Stimulated activated CD8-positive, alpha-beta memory T cell treated with anti-CD3 and anti-CD28 coated beads, Interleukin-4, amount 100 ng/mL, for 48 hours (primary cell): ENCODE results near the gene SEMA4A.
"Not testable (repeated sequence)": the region's sequence is repeated elsewhere in the genome, so short reads cannot be mapped to it uniquely, and the experiment has no call there.

ENCODE experiments used
- DNase-seq: peaks from one replicate; pipeline ENCODE4 v3.0.0-alpha.2; 2020

Gene SEMA4A

GRCh38 chr1:156162430-156163037 is 9.1 kb downstream of the SEMA4A start:
- DNase-seq, result no peak

GRCh38 chr1:156163712-156164111 is 10.3 kb downstream of the SEMA4A start:
- DNase-seq, result no peak

- no peak for DNase-seq
Measured at GRCh38 chr1:156164125-156164831, 10.9 kb downstream of the SEMA4A start.

GRCh38 chr1:156165083-156165482 is 11.7 kb downstream of the SEMA4A start:
- no peak for DNase-seq

DNA sequence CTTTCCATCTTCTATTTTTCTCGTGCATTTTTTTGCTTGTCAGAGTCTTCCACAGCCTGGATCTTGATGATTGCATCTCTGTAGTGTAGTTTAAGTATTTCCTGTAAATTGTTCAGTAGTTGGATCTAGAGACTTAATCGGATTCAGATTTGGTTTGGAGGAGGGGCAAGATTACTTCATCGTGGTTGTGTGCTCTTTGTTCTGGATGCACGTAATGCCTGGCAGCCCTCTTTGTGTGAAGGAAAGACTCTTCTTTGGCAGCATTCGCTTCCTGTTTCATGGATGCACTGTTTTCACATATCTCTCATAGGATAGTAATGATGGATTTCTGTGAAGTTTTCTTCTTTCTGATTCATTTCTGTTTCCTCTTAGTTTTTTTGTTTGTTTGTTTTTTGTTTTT is 14.2 kb downstream of the SEMA4A start:
- no peak for DNase-seq

GRCh38 chr1:156172696-156173470 is 19.5 kb downstream of the SEMA4A start:
- DNase-seq, result no peak

DNA sequence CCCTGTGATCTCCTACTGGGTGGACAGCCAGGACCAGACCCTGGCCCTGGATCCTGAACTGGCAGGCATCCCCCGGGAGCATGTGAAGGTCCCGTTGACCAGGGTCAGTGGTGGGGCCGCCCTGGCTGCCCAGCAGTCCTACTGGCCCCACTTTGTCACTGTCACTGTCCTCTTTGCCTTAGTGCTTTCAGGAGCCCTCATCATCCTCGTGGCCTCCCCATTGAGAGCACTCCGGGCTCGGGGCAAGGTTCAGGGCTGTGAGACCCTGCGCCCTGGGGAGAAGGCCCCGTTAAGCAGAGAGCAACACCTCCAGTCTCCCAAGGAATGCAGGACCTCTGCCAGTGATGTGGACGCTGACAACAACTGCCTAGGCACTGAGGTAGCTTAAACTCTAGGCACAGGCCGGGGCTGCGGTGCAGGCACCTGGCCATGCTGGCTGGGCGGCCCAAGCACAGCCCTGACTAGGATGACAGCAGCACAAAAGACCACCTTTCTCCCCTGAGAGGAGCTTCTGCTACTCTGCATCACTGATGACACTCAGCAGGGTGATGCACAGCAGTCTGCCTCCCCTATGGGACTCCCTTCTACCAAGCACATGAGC is 23.3 kb downstream of the SEMA4A start:
- no peak for DNase-seq

DNA sequence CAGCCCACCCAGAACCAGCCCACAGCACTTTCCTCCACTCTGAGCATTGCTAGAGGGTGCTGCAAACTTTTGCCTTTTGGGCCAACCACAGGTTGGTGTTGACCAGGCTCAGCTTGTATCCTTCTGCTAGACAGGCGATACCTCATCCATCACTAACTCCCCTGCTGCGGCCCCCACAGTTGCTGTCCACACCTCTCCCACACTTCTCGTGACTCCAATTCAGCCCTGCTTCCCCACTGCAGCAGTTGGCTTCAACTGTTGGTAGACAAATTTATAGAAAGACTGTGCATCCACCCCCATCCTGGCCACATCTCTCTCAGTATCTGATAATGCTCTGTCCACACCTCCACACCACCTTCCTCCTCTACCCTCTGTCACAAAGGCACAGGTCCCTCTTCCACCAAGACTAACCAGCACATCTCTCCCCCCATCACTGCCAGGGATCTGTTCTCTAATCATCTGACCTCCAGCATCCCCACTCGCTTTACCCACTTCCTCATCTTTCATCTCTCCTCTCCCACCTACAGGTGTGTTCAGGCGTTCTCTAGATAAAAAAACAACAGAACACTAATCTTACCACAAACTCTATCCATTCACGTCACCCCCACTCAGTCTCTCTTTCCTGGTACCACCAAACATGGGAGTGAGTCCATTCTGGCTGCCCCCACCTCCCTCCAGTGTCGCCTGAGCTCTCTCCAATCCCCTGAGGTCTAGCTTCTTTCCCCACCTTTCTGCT is 24.7 kb downstream of the SEMA4A start:
- DNase-seq, result no peak

DNA sequence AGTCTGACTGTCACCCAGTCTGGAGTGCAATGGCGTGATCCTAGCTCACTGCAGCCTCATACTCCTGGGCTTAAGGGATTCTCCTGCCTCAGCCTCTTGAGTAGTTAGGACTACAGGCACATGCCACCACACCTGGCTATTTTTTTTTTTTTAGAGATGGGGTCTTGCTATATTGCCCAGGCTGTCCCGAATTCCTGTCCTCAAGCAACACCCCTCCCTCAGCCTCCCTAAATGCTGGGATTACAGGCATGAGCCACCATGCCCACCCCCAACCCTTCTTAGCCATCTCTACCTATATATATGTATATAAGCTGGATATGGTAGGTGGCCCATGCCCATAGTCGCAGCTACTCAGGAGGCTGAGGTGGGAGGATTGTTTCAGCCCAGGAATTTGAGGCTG is 27.1 kb downstream of the SEMA4A start:
- DNase-seq, result no peak

DNA sequence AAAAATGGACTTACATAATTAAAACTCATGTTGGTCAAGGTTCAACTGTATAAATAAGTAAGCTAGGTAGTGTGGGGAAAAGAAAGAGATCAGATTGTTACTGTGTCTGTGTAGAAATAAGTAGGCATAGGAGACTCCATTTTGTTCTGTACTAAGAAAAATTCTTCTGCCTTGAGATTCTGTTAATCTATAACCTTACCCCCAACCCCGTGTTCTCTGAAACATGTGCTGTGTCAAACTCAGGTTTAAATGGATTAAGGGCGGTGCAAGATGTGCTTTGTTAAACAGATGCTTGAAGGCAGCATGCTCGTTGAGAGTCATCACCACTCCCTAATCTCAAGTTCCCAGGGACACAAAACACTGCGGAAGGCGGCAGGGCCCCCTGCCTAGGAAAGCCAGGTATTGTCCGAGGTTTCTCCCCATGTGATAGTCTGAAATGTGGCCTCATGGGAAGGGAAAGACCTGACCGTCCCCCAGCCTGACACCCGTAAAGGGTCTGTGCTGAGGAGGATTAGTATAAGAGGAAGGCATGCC is 28.1 kb downstream of the SEMA4A start:
- not testable (repeated sequence) for DNase-seq

- not testable (repeated sequence) for DNase-seq
Measured at GRCh38 chr1:156182010-156182779, 28.8 kb downstream of the SEMA4A start.

DNA sequence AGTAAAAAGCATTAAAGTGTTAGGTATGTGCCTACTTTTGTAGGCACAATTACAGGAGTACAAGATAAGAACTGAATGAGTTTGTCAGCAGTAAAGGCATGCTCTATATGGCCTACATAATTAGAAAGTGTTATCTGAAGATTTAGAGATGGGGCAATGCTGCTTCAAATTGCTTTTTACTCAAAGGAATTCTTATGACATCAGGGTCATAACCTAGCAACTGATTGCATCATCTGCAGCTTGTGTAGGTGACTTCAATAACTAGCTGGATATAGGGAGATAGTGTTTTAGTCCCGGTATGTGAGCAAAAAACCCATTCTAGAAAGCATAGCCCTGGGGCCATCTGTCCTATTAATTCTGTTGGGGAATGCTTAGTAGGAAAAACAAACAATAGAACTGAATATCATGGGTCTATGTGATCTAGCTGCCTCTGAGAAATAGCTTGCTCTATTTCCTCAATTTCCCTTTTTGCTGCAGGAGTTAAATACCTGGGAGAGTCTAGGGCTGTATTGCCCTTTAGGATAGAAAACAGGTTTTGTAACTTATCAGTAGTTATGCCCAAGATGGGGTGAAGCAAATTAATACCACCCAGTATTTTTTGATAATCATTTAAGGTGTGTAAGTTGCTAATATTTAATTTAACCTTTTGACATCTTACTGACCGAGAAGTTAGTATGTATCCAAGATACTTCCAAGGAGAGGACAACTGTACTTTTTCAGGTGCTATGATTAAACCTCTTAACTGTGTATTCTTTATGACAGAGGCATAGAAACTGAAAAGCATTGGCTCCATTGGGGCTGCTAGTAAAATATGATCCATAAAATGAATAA is 33.2 kb downstream of the SEMA4A start:
- DNase-seq, result not testable (repeated sequence)

GRCh38 chr1:156190265-156190664 is 36.9 kb downstream of the SEMA4A start:
- not testable (repeated sequence) for DNase-seq

GRCh38 chr1:156191292-156191964 is 38.0 kb downstream of the SEMA4A start:
- DNase-seq, result no peak

DNA sequence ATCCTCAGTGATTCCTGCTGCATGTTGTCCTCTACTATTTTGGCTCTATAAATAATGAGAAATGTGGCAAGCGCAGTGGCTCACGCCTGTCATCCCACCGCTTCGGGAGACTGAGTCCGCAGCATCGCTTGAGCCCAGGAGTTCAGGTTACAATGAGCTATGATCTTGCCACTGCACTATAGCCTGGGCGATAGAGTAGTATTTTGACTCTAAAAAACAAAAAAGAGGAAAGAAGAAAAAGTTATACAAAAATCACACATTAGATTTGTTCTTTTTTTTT is 39.8 kb downstream of the SEMA4A start:
- DNase-seq, result no peak

GRCh38 chr1:156193488-156194299 is 40.3 kb downstream of the SEMA4A start, which contains the start of gene SLC25A44:
Gene SLC25A44, plus strand, starts transcription at chr1:156194104. Its CDS starts 5,744 bp downstream, at chr1:156199848.
- DNase-seq, result peak; percentile 96

DNA sequence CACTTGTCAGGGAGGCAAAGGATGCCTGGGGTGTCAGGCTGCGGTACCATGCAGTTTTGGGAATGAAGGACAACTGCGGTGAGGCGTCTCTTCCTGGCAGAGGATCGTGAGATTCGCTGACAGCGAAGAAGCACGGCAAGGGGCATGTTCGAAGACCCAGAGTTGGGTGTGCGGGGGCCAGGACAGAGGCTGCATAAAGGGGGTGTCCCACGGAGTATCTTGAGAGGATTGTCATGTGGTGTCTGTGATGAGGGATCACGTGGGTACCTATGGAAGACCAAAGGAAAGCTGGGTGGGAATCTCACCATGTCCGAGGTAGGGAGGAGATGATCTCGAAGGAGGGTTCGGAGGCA is 40.9 kb downstream of the SEMA4A start:
- DNase-seq, result no peak

GRCh38 chr1:156195853-156196252 is 42.5 kb downstream of the SEMA4A start:
- no peak for DNase-seq

DNA sequence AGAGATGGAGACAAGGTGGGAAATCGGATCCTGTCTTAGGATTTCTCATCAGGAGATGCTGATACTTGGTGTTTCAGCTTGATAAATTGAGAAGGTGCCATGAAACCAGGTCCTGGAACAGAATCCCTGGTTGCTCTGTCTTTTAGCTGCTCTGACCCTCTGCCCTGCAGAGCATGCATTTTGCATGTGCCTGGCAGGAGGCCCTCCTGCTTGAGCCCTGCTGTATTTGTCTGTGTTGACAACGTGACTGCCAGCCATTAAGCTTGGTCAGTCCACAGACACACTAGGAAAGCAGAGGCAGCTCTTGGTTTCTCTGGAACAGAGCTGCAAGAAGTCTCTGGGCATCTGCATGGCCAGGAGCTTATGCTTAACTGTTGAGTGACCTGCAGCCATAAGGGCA is 43.1 kb downstream of the SEMA4A start:
- no peak for DNase-seq
